ENCODE data around the gene DCAF5. TPM values are rescaled to one million over a fixed set of nuclear protein-coding genes. Genes with fewer than 3 reads are reported as not detected.

Gene DCAF5
- total and polyA plus RNA-seq, 2 of the 13 experiments (the other 11 are each of a cell fraction or from before 2014, with no cell fraction given), result 13.4 to 31.6 TPM

DNA sequence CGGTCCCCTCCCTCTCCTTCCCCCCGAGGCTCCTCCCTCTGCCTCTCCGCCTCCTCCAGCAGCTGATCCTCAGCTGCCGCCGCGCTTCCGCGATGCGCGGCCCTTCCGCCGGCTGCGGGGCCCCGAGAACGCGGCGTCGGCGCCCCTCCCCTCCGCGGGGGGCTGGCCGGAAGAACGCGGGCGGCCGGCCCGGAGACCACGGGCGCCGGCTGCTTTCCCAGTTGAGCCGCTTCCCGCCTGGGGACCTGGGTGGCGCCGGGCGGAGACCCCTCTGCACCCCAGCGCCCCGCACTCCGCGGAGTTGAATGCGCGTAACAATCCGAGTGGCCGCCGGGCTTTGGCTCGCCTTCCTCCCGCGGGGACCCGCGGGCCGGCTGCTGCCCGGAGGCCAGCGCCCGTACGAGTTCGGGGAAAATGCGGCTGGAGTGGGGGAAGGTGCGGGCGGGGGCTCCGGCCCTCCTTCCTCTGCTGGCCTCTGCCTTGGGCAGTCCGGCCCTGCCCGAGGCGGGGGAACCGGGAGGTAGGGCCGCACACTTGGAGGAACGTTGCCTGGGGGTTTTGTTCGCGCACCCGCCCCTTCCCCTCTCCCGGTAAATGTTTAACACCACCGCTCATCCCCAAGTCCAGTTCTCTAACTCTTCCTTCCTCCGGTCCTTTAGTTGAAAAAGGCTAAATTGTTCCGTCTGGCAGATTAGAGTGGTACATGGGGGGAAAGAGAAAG, 393 bp upstream of the DCAF5 start (continued):
- TF ChIP-seq ZNF567 (CRISPR knock-in tag; IDR thresholded peaks at IDR 0.05; ENCODE audit: borderline replicate concordance) (no peak), SP4 (CRISPR knock-in tag; IDR thresholded peaks at IDR 0.05) (peak; percentile 84), ZNF737 (CRISPR knock-in tag; IDR thresholded peaks at IDR 0.05; ENCODE audit: borderline replicate concordance) (no peak), ZNF7 (CRISPR knock-in tag; IDR thresholded peaks at IDR 0.05) (no peak), CBFB (CRISPR knock-in tag; IDR thresholded peaks at IDR 0.05) (peak; percentile 6; the same call in 1 of the 2 replicates), SIN3A (IDR thresholded peaks at IDR 0.05; ENCODE audit: borderline replicate concordance, low read depth, low read length) (peak; percentile 81; the same call in 1 of the 2 replicates), CHD2 (IDR thresholded peaks at IDR 0.05; ENCODE audit: low read depth, low read length) (peak; percentile 52; the same call in 1 of the 2 replicates), ZNF747 (CRISPR knock-in tag; IDR thresholded peaks at IDR 0.05; ENCODE audit: borderline replicate concordance) (peak; percentile 25; the same call in 1 of the 2 replicates), LCORL (IDR thresholded peaks at IDR 0.05) (no peak), LCORL (CRISPR knock-in tag; IDR thresholded peaks at IDR 0.05) (peak; percentile 71), ZBTB38 (CRISPR knock-in tag; IDR thresholded peaks at IDR 0.05) (0 out of 2 replicates have a peak, but pooled peaks have one; percentile 42), ETV5 (CRISPR knock-in tag; IDR thresholded peaks at IDR 0.05; ENCODE audit: borderline replicate concordance) (0 out of 2 replicates have a peak, but pooled peaks have one; percentile 63)
- TF ChIP-seq, protein P1, sequence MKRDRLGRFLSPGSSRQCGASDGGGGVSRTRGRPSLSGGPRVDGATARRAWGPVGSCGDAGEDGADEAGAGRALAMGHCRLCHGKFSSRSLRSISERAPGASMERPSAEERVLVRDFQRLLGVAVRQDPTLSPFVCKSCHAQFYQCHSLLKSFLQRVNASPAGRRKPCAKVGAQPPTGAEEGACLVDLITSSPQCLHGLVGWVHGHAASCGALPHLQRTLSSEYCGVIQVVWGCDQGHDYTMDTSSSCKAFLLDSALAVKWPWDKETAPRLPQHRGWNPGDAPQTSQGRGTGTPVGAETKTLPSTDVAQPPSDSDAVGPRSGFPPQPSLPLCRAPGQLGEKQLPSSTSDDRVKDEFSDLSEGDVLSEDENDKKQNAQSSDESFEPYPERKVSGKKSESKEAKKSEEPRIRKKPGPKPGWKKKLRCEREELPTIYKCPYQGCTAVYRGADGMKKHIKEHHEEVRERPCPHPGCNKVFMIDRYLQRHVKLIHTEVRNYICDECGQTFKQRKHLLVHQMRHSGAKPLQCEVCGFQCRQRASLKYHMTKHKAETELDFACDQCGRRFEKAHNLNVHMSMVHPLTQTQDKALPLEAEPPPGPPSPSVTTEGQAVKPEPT (CRISPR knock-in tag; IDR thresholded peaks at IDR 0.05; ENCODE audit: low read depth), result 0 out of 2 replicates have a peak, but pooled peaks have one; percentile 64
- TF ChIP-seq, protein P2, sequence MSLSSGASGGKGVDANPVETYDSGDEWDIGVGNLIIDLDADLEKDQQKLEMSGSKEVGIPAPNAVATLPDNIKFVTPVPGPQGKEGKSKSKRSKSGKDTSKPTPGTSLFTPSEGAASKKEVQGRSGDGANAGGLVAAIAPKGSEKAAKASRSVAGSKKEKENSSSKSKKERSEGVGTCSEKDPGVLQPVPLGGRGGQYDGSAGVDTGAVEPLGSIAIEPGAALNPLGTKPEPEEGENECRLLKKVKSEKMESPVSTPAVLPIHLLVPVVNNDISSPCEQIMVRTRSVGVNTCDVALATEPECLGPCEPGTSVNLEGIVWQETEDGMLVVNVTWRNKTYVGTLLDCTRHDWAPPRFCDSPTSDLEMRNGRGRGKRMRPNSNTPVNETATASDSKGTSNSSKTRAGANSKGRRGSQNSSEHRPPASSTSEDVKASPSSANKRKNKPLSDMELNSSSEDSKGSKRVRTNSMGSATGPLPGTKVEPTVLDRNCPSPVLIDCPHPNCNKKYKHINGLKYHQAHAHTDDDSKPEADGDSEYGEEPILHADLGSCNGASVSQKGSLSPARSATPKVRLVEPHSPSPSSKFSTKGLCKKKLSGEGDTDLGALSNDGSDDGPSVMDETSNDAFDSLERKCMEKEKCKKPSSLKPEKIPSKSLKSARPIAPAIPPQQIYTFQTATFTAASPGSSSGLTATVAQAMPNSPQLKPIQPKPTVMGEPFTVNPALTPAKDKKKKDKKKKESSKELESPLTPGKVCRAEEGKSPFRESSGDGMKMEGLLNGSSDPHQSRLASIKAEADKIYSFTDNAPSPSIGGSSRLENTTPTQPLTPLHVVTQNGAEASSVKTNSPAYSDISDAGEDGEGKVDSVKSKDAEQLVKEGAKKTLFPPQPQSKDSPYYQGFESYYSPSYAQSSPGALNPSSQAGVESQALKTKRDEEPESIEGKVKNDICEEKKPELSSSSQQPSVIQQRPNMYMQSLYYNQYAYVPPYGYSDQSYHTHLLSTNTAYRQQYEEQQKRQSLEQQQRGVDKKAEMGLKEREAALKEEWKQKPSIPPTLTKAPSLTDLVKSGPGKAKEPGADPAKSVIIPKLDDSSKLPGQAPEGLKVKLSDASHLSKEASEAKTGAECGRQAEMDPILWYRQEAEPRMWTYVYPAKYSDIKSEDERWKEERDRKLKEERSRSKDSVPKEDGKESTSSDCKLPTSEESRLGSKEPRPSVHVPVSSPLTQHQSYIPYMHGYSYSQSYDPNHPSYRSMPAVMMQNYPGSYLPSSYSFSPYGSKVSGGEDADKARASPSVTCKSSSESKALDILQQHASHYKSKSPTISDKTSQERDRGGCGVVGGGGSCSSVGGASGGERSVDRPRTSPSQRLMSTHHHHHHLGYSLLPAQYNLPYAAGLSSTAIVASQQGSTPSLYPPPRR (CRISPR knock-in tag; IDR thresholded peaks at IDR 0.05; ENCODE audit: borderline replicate concordance), result no peak
- TF ChIP-seq, protein P3, sequence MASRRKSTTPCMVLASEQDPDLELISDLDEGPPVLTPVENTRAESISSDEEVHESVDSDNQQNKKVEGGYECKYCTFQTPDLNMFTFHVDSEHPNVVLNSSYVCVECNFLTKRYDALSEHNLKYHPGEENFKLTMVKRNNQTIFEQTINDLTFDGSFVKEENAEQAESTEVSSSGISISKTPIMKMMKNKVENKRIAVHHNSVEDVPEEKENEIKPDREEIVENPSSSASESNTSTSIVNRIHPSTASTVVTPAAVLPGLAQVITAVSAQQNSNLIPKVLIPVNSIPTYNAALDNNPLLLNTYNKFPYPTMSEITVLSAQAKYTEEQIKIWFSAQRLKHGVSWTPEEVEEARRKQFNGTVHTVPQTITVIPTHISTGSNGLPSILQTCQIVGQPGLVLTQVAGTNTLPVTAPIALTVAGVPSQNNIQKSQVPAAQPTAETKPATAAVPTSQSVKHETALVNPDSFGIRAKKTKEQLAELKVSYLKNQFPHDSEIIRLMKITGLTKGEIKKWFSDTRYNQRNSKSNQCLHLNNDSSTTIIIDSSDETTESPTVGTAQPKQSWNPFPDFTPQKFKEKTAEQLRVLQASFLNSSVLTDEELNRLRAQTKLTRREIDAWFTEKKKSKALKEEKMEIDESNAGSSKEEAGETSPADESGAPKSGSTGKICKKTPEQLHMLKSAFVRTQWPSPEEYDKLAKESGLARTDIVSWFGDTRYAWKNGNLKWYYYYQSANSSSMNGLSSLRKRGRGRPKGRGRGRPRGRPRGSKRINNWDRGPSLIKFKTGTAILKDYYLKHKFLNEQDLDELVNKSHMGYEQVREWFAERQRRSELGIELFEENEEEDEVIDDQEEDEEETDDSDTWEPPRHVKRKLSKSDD (CRISPR knock-in tag; IDR thresholded peaks at IDR 0.05; ENCODE audit: low read depth), result no peak
- TF ChIP-seq, protein P4, sequence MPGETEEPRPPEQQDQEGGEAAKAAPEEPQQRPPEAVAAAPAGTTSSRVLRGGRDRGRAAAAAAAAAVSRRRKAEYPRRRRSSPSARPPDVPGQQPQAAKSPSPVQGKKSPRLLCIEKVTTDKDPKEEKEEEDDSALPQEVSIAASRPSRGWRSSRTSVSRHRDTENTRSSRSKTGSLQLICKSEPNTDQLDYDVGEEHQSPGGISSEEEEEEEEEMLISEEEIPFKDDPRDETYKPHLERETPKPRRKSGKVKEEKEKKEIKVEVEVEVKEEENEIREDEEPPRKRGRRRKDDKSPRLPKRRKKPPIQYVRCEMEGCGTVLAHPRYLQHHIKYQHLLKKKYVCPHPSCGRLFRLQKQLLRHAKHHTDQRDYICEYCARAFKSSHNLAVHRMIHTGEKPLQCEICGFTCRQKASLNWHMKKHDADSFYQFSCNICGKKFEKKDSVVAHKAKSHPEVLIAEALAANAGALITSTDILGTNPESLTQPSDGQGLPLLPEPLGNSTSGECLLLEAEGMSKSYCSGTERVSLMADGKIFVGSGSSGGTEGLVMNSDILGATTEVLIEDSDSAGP (CRISPR knock-in tag; IDR thresholded peaks at IDR 0.05; ENCODE audit: borderline replicate concordance), result peak; percentile 43; the same call in 1 of the 2 replicates

All from HepG2 (cell line).